DND-41 (cell line): ENCODE results near the gene TMEM250.

ENCODE experiments used
- ATAC-seq: fragments of 200-7000 bp; cut with Tn5 transposase; 3 replicates; pipeline ENCODE4 v1.9.1; 2021; ENCODE audit warnings: low read depth; ENCODE audit not compliant: insufficient read depth
- DNase-seq: peaks from one replicate; pipeline ENCODE4 v3.0.0-alpha.2; 2020
- H2AFZ ChIP-seq: 2 replicates; pipeline ENCODE4 v1.6.0; 2012; ENCODE audit warnings: low read depth, low read length
- H3K27ac ChIP-seq: 2 replicates; pipeline ENCODE4 v1.5.1; 2012; ENCODE audit warnings: low read length, inconsistent platforms
- H3K27me3 ChIP-seq: fragments of 200-600 bp; sonication (generic); 2 replicates; pipeline ENCODE4 v1.6.0; 2012; ENCODE audit warnings: low read length, mild to moderate bottlenecking, inconsistent platforms; ENCODE audit not compliant: insufficient read depth, poor library complexity
- H3K36me3 ChIP-seq: 2 replicates; pipeline ENCODE4 v1.5.1; 2012; ENCODE audit warnings: low read length, inconsistent platforms; ENCODE audit not compliant: insufficient read depth
- H3K4me1 ChIP-seq: 2 replicates; pipeline ENCODE4 v1.5.1; 2012; ENCODE audit warnings: mild to moderate bottlenecking, low read length; ENCODE audit not compliant: insufficient read depth
- H3K4me2 ChIP-seq: 2 replicates; pipeline ENCODE4 v1.6.0; 2012; ENCODE audit warnings: mild to moderate bottlenecking, moderate library complexity, low read length, inconsistent platforms; ENCODE audit not compliant: insufficient read depth
- H3K4me3 ChIP-seq, 2 experiments: fragments of 200-600 bp in 1 of 2; shearing (Covaris generic) in 1 of 2; 2 replicates each; pipeline ENCODE4 v1.5.1; 2012 to 2016; ENCODE audit warnings: inconsistent platforms in 2 of 2, low read length in 2 of 2, mild to moderate bottlenecking in 2 of 2, low read depth in 1 of 2, moderate library complexity in 1 of 2
- H3K79me2 ChIP-seq: 2 replicates; pipeline ENCODE4 v1.6.0; 2012; ENCODE audit warnings: low read length, inconsistent platforms; ENCODE audit not compliant: insufficient read depth
- H3K9ac ChIP-seq: 2 replicates; pipeline ENCODE4 v1.6.0; 2012; ENCODE audit warnings: low read depth, mild to moderate bottlenecking, inconsistent platforms, low read length, moderate library complexity
- H3K9me3 ChIP-seq: 2 replicates; pipeline ENCODE4 v1.5.1; 2012; ENCODE audit warnings: low read length, moderate library complexity, mild to moderate bottlenecking, inconsistent platforms; ENCODE audit not compliant: insufficient read depth, severe bottlenecking
- H4K20me1 ChIP-seq: 2 replicates; pipeline ENCODE4 v1.6.0; 2012; ENCODE audit warnings: low read length; ENCODE audit not compliant: insufficient read depth
- EZH2 ChIP-seq: IDR thresholded peaks from 3 replicates; pipeline ENCODE4 v1.6.1; 2012; ENCODE audit warnings: borderline replicate concordance, low read depth, mild to moderate bottlenecking, moderate library complexity, low read length, inconsistent platforms; ENCODE audit not compliant: severe bottlenecking
- TF ChIP-seq, protein P1 (sequence below): IDR thresholded peaks from 2 replicates; pipeline ENCODE4 v1.5.1; 2012; ENCODE audit warnings: borderline replicate concordance, low read length, moderate library complexity, mild to moderate bottlenecking; ENCODE audit not compliant: poor library complexity, severe bottlenecking; ENCODE audit errors: extremely low read depth

TMEM250 gene

DNA sequence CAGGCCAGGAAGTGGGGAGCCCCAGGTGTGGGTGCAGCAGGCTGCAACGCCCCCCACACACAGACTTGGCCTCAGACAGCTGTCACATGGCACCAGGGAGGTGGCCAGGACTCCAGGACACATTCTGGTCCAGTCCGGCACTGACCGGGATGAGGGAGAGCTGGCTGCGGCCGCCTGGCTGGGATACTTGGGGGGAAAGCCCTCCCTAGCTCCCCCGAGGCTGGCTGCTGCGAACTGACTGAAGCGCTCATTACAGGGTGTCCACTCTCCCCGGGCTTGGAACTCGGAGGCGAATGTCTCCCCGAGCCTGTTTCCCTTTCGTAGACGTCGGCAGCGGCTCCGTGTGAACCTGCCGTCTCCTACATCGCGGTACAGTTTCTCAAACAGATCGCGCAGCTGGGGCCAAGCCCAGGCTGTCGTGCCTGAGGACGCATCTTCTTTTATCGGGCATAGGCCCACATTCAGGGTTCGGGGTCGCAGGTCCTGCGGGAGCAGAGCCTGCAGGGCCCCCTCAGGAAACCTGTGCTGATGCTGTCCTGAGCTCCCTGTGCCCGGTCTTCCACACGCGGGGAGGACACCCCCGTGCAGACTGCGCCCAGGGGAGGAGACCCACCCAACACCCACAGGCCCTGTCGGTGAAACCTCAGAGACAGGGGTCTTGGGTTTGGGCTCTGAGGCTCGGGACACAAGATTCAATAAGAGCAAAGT lies 43.4 kb downstream of the TMEM250 start:
- ATAC-seq (no peak), DNase-seq (no peak)
- Histone ChIP-seq H3K4me3 (no peak overlapping the region), H3K9me3 (no peaks in the 10 kb centered on the region), H3K27me3 (no peaks in the 10 kb centered on the region), H3K4me2 (no peak overlapping the region), H3K4me1 (no peaks in the 10 kb centered on the region), H3K27ac (no peak overlapping the region), H3K36me3 (no peaks in the 10 kb centered on the region), H4K20me1 (peaks cover 4% of the 10 kb centered on the region; the same call in 1 of the 2 replicates), H3K9ac (no peak overlapping the region), H3K79me2 (no peaks in the 10 kb centered on the region), H2AFZ (no peak overlapping the region)
- TF ChIP-seq EZH2, result no peak
- TF ChIP-seq, protein P1, sequence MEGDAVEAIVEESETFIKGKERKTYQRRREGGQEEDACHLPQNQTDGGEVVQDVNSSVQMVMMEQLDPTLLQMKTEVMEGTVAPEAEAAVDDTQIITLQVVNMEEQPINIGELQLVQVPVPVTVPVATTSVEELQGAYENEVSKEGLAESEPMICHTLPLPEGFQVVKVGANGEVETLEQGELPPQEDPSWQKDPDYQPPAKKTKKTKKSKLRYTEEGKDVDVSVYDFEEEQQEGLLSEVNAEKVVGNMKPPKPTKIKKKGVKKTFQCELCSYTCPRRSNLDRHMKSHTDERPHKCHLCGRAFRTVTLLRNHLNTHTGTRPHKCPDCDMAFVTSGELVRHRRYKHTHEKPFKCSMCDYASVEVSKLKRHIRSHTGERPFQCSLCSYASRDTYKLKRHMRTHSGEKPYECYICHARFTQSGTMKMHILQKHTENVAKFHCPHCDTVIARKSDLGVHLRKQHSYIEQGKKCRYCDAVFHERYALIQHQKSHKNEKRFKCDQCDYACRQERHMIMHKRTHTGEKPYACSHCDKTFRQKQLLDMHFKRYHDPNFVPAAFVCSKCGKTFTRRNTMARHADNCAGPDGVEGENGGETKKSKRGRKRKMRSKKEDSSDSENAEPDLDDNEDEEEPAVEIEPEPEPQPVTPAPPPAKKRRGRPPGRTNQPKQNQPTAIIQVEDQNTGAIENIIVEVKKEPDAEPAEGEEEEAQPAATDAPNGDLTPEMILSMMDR, result no peak

DNA sequence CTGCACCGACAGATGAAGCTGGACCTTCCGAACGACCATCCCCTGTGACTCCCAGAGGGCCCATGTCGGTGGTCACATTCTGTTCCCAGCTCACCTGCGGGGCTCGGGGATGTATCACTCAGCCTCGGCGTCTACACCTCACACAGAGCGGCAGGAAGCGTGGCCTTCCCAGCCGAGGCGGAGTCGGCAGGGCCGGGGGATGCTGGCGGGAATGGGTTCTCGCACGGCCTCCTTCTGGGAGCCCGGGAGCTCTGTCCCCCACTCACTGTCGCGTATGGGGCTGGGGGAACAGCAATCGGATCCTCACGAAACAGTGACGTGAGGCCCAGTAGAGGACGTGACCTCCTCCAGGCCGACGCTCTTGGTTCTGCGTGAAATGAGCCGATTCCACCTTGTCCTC lies 44.0 kb downstream of the TMEM250 start:
- Histone ChIP-seq H4K20me1 (peaks cover 4% of the 10 kb centered on the region; the same call in 1 of the 2 replicates), H3K27ac (no peak overlapping the region), H3K79me2 (no peaks in the 10 kb centered on the region), H3K4me1 (no peaks in the 10 kb centered on the region), H3K9ac (no peak overlapping the region), H3K27me3 (no peaks in the 10 kb centered on the region), H3K4me3 (no peak overlapping the region), H3K36me3 (no peaks in the 10 kb centered on the region), H3K4me2 (no peak overlapping the region), H3K9me3 (no peaks in the 10 kb centered on the region), H2AFZ (no peak overlapping the region)
- DNase-seq, result no peak
- TF ChIP-seq, protein P1, result no peak
- no peak for TF ChIP-seq EZH2
- no peak for ATAC-seq
